ENCODE results near the gene SNX9.
"Not testable (repeated sequence)": the region's sequence is repeated elsewhere in the genome, so short reads cannot be mapped to it uniquely, and the experiment has no call there.

DNA sequence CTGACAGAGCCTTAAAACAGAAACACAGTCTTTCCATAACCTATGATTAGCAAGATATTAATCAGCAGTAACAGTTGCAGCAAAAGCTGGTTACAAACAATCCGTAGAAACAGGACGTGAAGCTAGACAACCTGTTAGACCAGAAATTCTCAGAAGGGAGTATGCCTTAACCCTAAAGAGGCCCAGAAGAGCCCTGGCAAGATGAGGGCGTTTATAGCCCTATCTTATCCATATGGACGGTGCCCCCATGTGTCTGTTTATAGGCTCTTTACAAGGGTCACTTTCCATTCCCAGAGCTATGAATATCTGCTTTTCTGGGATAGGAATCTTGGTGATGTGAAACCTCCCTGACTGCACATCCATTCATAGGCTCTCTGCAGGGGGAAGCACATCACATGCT, 77.7 kb downstream of the SNX9 start:
- TF ChIP-seq, protein P1, sequence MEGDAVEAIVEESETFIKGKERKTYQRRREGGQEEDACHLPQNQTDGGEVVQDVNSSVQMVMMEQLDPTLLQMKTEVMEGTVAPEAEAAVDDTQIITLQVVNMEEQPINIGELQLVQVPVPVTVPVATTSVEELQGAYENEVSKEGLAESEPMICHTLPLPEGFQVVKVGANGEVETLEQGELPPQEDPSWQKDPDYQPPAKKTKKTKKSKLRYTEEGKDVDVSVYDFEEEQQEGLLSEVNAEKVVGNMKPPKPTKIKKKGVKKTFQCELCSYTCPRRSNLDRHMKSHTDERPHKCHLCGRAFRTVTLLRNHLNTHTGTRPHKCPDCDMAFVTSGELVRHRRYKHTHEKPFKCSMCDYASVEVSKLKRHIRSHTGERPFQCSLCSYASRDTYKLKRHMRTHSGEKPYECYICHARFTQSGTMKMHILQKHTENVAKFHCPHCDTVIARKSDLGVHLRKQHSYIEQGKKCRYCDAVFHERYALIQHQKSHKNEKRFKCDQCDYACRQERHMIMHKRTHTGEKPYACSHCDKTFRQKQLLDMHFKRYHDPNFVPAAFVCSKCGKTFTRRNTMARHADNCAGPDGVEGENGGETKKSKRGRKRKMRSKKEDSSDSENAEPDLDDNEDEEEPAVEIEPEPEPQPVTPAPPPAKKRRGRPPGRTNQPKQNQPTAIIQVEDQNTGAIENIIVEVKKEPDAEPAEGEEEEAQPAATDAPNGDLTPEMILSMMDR (conservative IDR thresholded peaks at IDR 0.05; ENCODE audit: low read depth, low read length), result not testable (repeated sequence)
- TF ChIP-seq MAFK (IDR thresholded peaks at IDR 0.05; ENCODE audit: low read depth, low read length); SMC3 (IDR thresholded peaks at IDR 0.05; ENCODE audit: low read depth, low read length); RFX5 (IDR thresholded peaks at IDR 0.05; ENCODE audit: low read depth, low read length); FOS (IDR thresholded peaks at IDR 0.05; ENCODE audit: low read depth, low read length); POLR2A (IDR thresholded peaks at IDR 0.05; ENCODE audit: low read depth, low read length); MXI1 (IDR thresholded peaks at IDR 0.05; ENCODE audit: borderline replicate concordance, low read depth, low read length); RAD21 (IDR thresholded peaks at IDR 0.05; ENCODE audit: low read length); BHLHE40 (IDR thresholded peaks at IDR 0.05; ENCODE audit: low read depth, low read length): not testable (repeated sequence)
- TF ChIP-seq, protein P2, sequence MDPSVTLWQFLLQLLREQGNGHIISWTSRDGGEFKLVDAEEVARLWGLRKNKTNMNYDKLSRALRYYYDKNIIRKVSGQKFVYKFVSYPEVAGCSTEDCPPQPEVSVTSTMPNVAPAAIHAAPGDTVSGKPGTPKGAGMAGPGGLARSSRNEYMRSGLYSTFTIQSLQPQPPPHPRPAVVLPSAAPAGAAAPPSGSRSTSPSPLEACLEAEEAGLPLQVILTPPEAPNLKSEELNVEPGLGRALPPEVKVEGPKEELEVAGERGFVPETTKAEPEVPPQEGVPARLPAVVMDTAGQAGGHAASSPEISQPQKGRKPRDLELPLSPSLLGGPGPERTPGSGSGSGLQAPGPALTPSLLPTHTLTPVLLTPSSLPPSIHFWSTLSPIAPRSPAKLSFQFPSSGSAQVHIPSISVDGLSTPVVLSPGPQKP (IDR thresholded peaks at IDR 0.05; ENCODE audit: borderline replicate concordance, low read depth, low read length), result not testable (repeated sequence)

Measured in IMR-90 (cell line).